Sciatic nerve (tissue), 2 donors: ENCODE data around the gene MTO1. TPM values are rescaled to one million over a fixed set of nuclear protein-coding genes. Genes with fewer than 3 reads are reported as not detected.
"Not testable (repeated sequence)": the region's sequence is repeated elsewhere in the genome, so short reads cannot be mapped to it uniquely, and the experiment has no call there.

Source experiments
- ATAC-seq: fragments of 200-7000 bp; cut with Tn5 transposase; one replicate; pipeline ENCODE4 v1.9.1; 2020; ENCODE audit warnings: mild to moderate bottlenecking, moderate library complexity
- DNase-seq: peaks from one replicate; pipeline ENCODE4 v3.0.0-alpha.2; 2020; ENCODE audit warnings: low spot score
- intact Hi-C: fragments of 100-400 bp; cut with DNase I; formaldehyde crosslinking; loops from one replicate; pipeline ENCODE4 v1.14.2; 2022
- total RNA-seq: library from RNA; stranded (reverse); fragmentation: NEBNext Ultra II Directional; extraction: Animal tissue kit (Norgen Biotek cat#: 25700); gene quantifications from one replicate; pipeline ENCODE4 v1.2.1, GENCODE V29; 2021
- donor health status: DM: no; HTN: no; CAD: no.
- donor health status: DM: no; HTN: no; CAD: no.

Gene MTO1
- total RNA-seq, 1 donor from 2014 or later: 34.6 TPM

- ATAC-seq: no peak
- DNase-seq: no peak
- intact Hi-C loops: no loop called here
Observed at GRCh38 chr6:73497915-73498314, 36.4 kb downstream of the MTO1 start.

- intact Hi-C loops: no loop called here
- no peak for DNase-seq
- ATAC-seq: no peak
Observed at GRCh38 chr6:73503027-73503772, 41.7 kb downstream of the MTO1 start.

GRCh38 chr6:73504160-73504559 is 42.6 kb downstream of the MTO1 start:
- ATAC-seq (no peak), DNase-seq (no peak)
- intact Hi-C loops: no loop called here

GRCh38 chr6:73505142-73505541 is 43.6 kb downstream of the MTO1 start:
- no peak for ATAC-seq
- DNase-seq: no peak
- intact Hi-C loops: no loop called here

GRCh38 chr6:73505705-73506104 is 44.2 kb downstream of the MTO1 start:
- DNase-seq, intact Hi-C loops, ATAC-seq: not testable (repeated sequence)

GRCh38 chr6:73506246-73506645 is 44.7 kb downstream of the MTO1 start:
- DNase-seq: no peak
- intact Hi-C loops: no loop called here
- no peak for ATAC-seq

- ATAC-seq (no peak), DNase-seq (no peak)
- intact Hi-C loops: no loop called here
Observed at GRCh38 chr6:73508776-73509175, 47.2 kb downstream of the MTO1 start.

- intact Hi-C loops: no loop called here
- no peak for DNase-seq
- ATAC-seq: no peak
Observed at GRCh38 chr6:73509851-73510250, 48.3 kb downstream of the MTO1 start.

- ATAC-seq (no peak), DNase-seq (no peak)
- intact Hi-C loops: no loop called here
Observed at GRCh38 chr6:73511796-73512195, 50.3 kb downstream of the MTO1 start.

- ATAC-seq (no peak), DNase-seq (no peak)
- intact Hi-C loops: no loop called here
Observed at GRCh38 chr6:73513496-73513854, 51.9 kb downstream of the MTO1 start.

GRCh38 chr6:73514746-73515110 is 53.2 kb downstream of the MTO1 start:
- no peak for ATAC-seq
- intact Hi-C loops: loop anchor here (5.0 kb wide), 1 partner anchor 98 kb away; no protein-coding TSS in a partner anchor
- DNase-seq: no peak

- intact Hi-C loops: loop anchor here (5.0 kb wide), 1 partner anchor 97 kb away; no protein-coding TSS in a partner anchor
- DNase-seq (no peak), ATAC-seq (peak; percentile 4)
Observed at GRCh38 chr6:73515204-73515655, 53.7 kb downstream of the MTO1 start.

GRCh38 chr6:73516514-73517489 is 55.3 kb downstream of the MTO1 start:
- intact Hi-C loops: loop anchor here (5.0 kb wide), 1 partner anchor 95 kb away; no protein-coding TSS in a partner anchor
- DNase-seq (no peak), ATAC-seq (no peak)

- intact Hi-C loops: loop anchor here (5.0 kb wide), 1 partner anchor 94 kb away; no protein-coding TSS in a partner anchor
- ATAC-seq: not testable (repeated sequence)
Observed at GRCh38 chr6:73518100-73518981, 56.8 kb downstream of the MTO1 start.

GRCh38 chr6:73518982-73519881 is 57.7 kb downstream of the MTO1 start:
- intact Hi-C loops: loop anchor here (5.0 kb wide), 1 partner anchor 93 kb away; no protein-coding TSS in a partner anchor
- not testable (repeated sequence) for DNase-seq, ATAC-seq

More at GRCh38 chr6:73518100-73518981, 56.8 kb downstream of the MTO1 start:
- DNase-seq: not testable (repeated sequence)

GRCh38 chr6:73519926-73520687 is 58.6 kb downstream of the MTO1 start:
- intact Hi-C loops: loop anchor here (5.0 to 10.0 kb wide), 3 partner anchors 65 to 1203 kb away; no protein-coding TSS in a partner anchor
- peak; percentile 85 for DNase-seq
- peak; percentile 33 for ATAC-seq
